Measurements from ENCODE around the gene LRRC4.

GRCh38 chr7:128008744-128009143, 22.5 kb downstream of the LRRC4 start:
- no peak for TF ChIP-seq POLR2AphosphoS5 (IDR thresholded peaks at IDR 0.05)
- TF ChIP-seq CTCF (IDR thresholded peaks at IDR 0.05) = no peak

All from sigmoid colon (tissue), 4 donors.